Measurements from ENCODE around the gene RFX5. TPM values are rescaled to one million over a fixed set of nuclear protein-coding genes. Genes with fewer than 3 reads are reported as not detected.

RFX5 gene
- total RNA-seq, 6 experiments from 2014 or later, result 9.8 to 23.0 (median 16.8) TPM

- no peak for TF ChIP-seq POLR2A (IDR thresholded peaks at IDR 0.05)
- no peak for TF ChIP-seq CTCF (IDR thresholded peaks at IDR 0.05)
- Histone ChIP-seq H3K27me3 (no peaks in the 10 kb centered on the region), H3K4me3 (no peak overlapping the region), H3K4me1 (no peaks in the 10 kb centered on the region), H3K27ac (no peak overlapping the region), H3K9me3 (no peaks in the 10 kb centered on the region), H3K36me3 (peaks cover 0 to 77% (median 37%) of the 10 kb centered on the region in 4 donors)
- WGBS (ENCODE audit: insufficient coverage, low coverage, low lambda C conversion rate, missing lambda C conversion rate), result 81% methylated on average over 4 of the region's 6 CpGs
- DNase-seq, result no peak
- intact Hi-C loops (cut with DNase I), result loop anchor here in 1 of 2 donors (10.0 kb wide), 1 partner anchor 122 kb away; no protein-coding TSS in a partner anchor
- ATAC-seq, result no peak
Observed at GRCh38 chr1:151293093-151293492, 54.0 kb downstream of the RFX5 start.

- no peak for DNase-seq
- WGBS (ENCODE audit: insufficient coverage, low coverage, low lambda C conversion rate, missing lambda C conversion rate), result 61% methylated on average over 2 of the region's 13 CpGs
- Histone ChIP-seq H3K4me1 (no peaks in the 10 kb centered on the region), H3K4me3 (no peak overlapping the region), H3K36me3 (peaks cover 0 to 77% (median 35%) of the 10 kb centered on the region in 4 donors), H3K9me3 (no peaks in the 10 kb centered on the region), H3K27ac (no peak overlapping the region), H3K27me3 (no peaks in the 10 kb centered on the region)
- intact Hi-C loops (cut with DNase I), result loop anchor here in 1 of 2 donors (10.0 kb wide), 1 partner anchor 122 kb away; no protein-coding TSS in a partner anchor
- TF ChIP-seq POLR2A (IDR thresholded peaks at IDR 0.05) (no peak), CTCF (IDR thresholded peaks at IDR 0.05) (no peak)
- peak in 1 of 4 donors; percentile 7 for ATAC-seq
Observed at GRCh38 chr1:151292207-151293030, 54.6 kb downstream of the RFX5 start.

DNA sequence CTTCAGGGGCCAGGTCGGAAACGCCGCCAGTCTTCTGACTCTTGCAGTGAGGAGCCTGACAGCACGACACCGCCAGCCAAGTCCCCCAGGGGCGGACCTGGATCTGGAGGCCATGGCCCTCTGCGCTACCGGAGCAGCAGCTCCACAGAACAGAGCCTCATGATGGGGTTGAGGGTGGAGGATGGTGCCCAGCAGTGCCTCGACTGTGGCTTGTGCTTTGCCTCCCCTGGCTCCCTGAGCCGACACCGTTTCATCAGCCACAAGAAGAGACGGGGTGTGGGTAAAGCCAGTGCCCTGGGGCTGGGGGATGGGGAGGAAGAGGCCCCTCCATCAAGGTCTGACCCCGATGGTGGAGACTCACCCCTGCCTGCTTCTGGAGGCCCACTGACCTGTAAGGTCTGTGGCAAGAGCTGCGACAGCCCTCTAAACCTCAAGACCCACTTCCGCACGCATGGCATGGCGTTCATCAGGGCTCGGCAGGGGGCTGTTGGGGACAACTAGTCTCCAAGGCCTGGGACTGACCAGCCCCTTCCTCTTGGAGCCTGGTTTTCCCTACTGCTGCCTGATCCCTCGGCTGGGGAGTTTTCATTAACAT lies 56.2 kb downstream of the RFX5 start:
- TF ChIP-seq CTCF (IDR thresholded peaks at IDR 0.05), result no peak
- TF ChIP-seq POLR2A (IDR thresholded peaks at IDR 0.05), result no peak
- peaks cover 0 to 78% (median 32%) of the 10 kb centered on the region in 4 donors for H3K36me3 ChIP-seq
- H3K27me3 ChIP-seq, result no peaks in the 10 kb centered on the region
- H3K27ac ChIP-seq, result no peak overlapping the region
- no peaks in the 10 kb centered on the region for H3K9me3 ChIP-seq
- DNase-seq (no peak), ATAC-seq (peak in 1 of 4 donors; percentile 8)
- intact Hi-C loops (cut with DNase I), result loop anchor here in 1 of 2 donors (10.0 kb wide), 1 partner anchor 124 kb away; no protein-coding TSS in a partner anchor
- WGBS (ENCODE audit: insufficient coverage, low coverage, low lambda C conversion rate, missing lambda C conversion rate), result 95% methylated on average over 6 of the region's 19 CpGs
- no peaks in the 10 kb centered on the region for H3K4me1 ChIP-seq
- H3K4me3 ChIP-seq, result no peak overlapping the region

Small RNA genes lying within 50 kb of the gene (small RNA-seq; reads per million reads assigned to genes)
- 0 reads per million in 2 experiments for gene RN7SL444P

Other genes with a start within 250 kb of the RFX5 start
- gene SEMA6C, start 200.6 kb downstream of the RFX5 start, total RNA-seq, result 1 to 10 TPM in 5 of 6 experiments, under 1 TPM in 1; 0.87 to 8.3 (median 4.1) TPM
- 1 to 10 TPM; 1.1 to 4.2 (median 2.2) TPM for gene TNFAIP8L2, start 190.6 kb downstream of the RFX5 start, total RNA-seq
- gene LYSMD1, start 181.3 kb downstream of the RFX5 start, total RNA-seq, result 1 to 10 TPM; 2.7 to 6.4 (median 4.5) TPM
- gene SCNM1, start 181.1 kb downstream of the RFX5 start, total RNA-seq, result 10 to 100 TPM in 2 of 6 experiments, 1 to 10 TPM in 4; 7.5 to 13.2 (median 8.5) TPM
- not detected for gene TMOD4, start 171.3 kb downstream of the RFX5 start, total RNA-seq
- gene VPS72, start 157.1 kb downstream of the RFX5 start, total RNA-seq, result 10 to 100 TPM; 10.0 to 19.2 (median 14.7) TPM
- 10 to 100 TPM; 13.9 to 22.1 (median 17.2) TPM for gene PIP5K1A, start 148.7 kb downstream of the RFX5 start, total RNA-seq
- 10 to 100 TPM; 72.2 to 95.6 (median 79.1) TPM for gene PSMD4, start 92.5 kb downstream of the RFX5 start, total RNA-seq
- 10 to 100 TPM in 3 of 6 experiments, 1 to 10 TPM in 3; 7.6 to 14.2 (median 10.1) TPM for gene ZNF687, start 65.0 kb downstream of the RFX5 start, total RNA-seq
- gene PI4KB, start 19.8 kb downstream of the RFX5 start, total RNA-seq, result 10 to 100 TPM; 20.0 to 24.7 (median 22.7) TPM
- gene SELENBP1, start 25.5 kb upstream of the RFX5 start, total RNA-seq, result 100 to 1,000 TPM in 4 of 6 experiments, 10 to 100 TPM in 2; 83.4 to 423 (median 208) TPM
- gene PSMB4, start 52.3 kb upstream of the RFX5 start, total RNA-seq, result 100 to 1,000 TPM; 125 to 174 (median 151) TPM
- 10 to 100 TPM; 13.5 to 44.9 (median 29.9) TPM for gene POGZ, start 112.2 kb upstream of the RFX5 start, total RNA-seq
- gene CGN, start 164.1 kb upstream of the RFX5 start, total RNA-seq, result 10 to 100 TPM; 15.9 to 65.4 (median 38.6) TPM
- gene TUFT1, start 193.1 kb upstream of the RFX5 start, total RNA-seq, result 1 to 10 TPM; 1.6 to 8.0 (median 3.1) TPM